ENCODE data around the gene SMURF1.

SMURF1 gene

DNA sequence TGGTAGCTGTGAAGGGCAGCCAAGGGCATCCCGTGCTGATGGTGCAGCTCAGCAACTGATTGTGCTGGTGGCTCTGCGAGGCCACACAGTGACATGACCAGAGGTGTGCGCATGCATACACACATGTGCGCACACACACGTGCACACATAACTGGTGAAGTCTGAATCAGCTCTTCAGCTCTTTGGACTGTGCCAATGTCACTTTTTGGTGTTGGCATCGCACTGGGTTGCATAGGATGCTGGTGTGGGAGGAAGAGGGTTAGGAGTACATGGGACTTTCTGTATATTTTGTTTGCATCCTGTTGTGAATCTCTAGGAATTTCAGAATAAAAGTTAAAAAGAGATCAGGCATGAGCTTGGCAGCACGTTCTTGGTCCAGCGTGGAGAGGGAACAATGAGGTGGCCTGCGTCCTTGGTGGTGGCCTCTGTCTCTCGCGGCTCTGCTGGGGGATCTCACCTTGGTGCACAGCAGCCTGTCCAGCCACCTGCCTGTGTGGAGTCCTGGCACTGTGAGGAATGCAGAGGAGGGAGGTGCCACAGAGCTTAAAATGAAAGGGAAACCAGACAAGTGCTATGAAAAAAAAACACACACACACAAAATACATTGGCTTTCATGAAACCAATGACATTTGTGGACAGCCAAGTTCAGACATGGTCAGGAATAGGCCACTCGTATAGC lies 141.6 kb downstream of the SMURF1 start:
- no peak for DNase-seq

DNA sequence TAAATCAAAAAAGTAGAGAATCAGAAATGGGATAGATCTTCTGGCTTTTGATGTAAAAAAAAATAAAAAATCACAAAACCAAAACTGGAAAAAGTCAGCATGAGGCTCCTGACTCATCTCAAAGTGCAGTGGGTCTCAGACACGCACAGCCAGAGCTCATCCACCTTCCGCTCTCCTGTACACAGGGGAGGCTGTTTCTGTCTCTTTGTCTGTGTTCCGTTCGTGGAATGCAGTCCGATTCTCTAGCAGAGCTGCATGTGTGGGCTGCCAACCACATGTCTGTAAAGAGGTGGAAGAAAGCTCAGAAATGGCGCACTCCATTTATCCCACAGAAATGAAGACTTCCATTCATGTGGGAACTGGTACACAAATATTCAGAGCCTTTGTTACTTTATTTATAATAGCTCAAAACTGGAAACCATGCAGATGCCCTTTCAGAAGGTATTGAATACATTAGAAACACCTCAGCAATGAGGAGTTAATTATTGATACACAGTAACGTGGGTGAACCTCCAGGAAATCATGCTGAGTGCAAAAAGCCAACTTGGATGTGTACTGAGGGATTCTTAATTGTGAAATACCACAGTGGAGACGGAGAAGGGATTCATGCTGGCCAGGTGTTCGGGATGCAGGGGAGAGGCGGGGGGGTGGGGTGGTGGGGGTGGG lies 142.3 kb downstream of the SMURF1 start:
- no peak for DNase-seq

DNA sequence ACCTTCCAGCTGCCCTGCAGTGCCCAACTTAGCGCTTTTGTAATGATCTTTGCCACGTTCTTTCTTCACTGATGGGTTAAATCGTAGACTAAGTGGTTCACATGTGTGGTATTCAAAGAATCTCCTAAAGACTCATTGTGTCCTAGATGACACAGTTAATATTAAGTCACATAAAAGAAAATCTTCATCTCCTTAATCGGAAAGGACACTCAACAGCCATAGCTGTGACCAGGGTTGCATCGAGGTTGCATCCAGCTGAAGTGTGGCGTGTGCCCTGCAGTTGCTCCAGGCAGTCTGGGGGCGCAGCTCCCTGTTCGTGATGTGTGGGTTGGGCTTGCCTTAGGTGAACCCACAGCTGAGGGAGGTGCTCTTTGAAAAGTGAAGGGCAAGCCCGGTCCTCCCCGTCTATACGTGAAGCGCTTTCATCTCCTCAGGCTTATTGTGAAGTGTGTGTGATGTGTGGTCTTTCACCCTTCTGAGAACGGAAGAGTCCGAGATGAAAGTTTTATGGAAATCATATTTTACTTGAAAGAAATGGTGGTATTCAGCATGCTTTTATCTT lies 142.9 kb downstream of the SMURF1 start:
- no peak for DNase-seq

DNA sequence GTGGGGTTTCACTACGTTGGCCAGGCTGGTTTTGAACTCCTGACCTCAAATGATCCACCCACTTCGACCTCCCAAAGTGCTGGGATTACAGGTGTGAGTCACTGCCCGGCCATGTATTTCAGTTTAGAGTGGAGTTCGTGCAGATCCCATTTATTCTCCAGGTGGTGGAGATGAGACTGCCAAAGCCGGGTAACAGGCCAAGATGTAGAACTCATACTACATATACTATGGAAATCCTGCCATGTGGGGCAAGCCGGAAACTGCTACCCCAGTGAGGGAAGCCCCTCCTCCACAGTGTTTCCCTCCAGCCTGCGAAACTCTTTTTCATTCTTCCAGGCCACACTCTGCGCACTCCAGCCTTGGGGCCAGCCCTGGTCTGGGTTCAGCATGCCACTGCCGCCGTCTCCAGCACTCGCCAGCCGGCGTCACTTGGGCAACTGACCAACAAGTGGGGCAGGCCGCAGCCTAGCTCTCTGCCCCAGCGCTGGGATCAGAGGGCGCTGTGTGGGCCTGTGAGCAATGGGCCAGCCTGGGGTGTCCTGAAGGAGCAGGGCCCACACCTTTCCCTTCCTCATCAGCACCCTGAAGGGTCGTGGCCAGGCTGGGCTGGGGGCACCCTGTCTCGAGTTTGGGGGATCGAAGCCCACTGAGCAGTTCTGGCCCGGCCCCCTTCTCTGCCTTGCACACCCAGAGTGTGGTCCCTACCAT lies 143.6 kb downstream of the SMURF1 start:
- DNase-seq: no peak

DNA sequence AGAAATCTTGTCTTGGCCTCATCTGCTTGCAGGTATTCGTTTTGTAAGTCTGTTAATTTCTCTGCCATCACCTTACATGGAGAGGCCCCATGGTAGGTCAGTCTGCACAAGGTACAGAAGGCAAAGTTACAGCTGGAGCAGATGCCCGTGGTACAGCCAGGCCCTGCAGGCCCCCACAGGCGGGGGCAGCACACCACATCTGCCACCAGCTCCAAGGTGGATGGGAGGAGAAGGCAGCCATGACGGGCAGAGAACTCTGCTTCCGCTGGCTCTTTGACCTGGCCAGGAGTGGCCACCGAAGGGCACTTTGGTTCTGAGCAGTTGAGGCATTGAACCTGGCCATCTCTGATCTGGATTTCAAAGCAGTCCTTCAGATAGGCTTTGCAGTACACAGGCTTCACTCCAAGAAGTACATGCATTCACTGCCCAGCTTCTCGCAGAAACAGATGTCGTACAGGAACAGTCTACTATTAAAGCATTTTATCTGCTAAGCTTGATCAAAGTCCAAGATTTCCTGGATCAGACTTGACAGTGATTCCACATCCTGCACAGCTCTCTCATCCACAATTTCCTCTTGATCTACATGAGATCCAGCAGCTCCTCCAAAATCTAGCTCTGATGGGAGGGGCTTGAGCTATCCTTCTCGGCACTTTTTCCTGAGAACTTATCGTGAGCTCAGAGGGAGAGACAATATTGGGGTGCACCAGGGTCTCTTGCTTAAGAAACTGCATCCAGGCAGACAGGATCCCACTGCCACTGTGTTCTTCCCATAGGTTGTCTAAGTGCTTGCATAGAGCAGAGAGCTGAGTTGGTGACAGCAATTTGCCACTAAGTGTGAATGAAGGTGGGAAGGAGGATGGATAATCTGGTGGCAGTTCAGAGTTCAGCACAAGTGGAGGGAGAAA lies 144.8 kb downstream of the SMURF1 start:
- DNase-seq: no peak

DNA sequence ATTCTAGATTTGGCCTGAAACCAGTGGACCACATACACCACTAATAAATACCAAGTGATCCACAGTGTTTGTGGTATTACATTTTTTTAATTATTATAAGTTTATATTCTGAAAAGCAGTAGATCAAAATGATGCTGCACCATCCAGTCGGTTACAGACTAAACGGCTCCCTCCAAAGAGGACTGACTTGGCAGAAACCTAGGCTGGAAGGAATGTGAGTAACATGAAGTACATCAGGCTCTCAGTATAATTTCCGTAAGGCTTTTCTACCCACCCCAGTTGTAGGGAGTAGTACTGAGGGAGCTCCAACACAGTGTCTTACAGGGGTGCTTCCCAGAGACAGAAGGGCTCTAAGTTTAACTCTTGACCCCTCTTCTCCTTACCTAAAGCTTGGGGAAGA lies 146.1 kb downstream of the SMURF1 start:
- DNase-seq: no peak

DNA sequence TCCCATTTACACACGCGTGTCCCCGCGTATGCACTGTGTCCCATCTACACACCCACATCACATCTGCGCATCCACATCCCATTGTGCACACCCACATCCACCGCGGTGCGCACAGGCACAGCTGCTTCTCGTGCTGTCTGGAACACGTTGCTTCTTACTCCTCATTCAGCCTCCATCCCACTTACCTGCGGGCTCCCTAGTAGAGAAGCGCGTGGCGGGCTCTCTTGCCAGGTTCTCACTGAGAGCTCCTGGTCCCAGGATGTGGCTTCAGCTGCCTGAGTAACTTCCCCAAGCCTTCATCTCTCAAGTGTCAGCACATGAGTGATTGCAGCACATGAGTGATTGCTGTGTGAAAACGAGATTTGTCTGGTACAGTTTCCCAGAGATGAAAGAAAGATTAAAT lies 147.8 kb downstream of the SMURF1 start:
- DNase-seq: no peak

DNA sequence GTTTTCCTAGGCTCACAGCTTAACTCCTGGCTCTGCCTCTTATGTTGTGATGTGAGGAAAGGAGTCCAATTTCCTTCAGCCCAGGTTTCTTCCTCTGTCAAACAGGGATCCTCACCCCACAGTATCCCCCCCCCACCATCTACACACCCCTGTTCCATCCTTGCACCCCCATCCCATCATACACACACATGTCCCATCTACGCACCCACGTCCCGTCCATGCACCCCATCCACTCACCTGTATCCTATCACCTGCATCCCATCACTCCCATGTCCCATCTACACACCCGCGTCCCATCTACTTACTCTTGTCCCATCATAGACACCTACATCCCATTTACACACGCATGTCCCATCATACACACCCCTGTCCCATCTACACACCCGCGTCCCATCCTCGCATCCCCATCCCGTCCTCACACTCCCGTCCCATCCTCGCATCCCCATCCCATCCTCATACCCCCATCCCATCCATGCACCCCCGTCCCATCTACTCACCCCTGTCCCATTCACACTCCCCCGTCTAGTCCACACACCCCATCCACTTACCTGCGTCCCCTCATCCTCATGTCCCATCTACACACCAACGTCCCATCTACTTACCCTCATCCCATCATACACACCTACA lies 148.3 kb downstream of the SMURF1 start:
- DNase-seq: no peak

DNA sequence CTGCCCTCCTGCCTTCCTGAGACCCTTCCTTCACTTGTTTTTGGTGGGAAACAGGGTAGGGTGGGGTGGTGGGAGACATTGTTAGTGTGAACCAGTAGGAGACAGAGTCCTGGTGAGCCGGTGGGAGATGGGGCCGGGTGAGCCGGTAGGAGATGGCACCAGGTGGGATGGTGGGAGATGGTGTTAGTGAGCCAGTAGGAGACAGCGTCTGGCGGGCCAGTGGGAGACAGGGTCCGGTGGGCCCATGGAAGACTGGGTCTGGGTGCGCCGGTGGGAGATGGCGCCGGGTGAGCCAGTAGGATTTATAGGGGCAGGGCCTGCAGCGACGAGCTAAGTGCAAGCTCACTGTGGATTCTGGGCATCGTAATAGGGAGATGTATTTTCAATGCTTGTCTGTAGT lies 148.8 kb downstream of the SMURF1 start:
- DNase-seq: no peak

DNA sequence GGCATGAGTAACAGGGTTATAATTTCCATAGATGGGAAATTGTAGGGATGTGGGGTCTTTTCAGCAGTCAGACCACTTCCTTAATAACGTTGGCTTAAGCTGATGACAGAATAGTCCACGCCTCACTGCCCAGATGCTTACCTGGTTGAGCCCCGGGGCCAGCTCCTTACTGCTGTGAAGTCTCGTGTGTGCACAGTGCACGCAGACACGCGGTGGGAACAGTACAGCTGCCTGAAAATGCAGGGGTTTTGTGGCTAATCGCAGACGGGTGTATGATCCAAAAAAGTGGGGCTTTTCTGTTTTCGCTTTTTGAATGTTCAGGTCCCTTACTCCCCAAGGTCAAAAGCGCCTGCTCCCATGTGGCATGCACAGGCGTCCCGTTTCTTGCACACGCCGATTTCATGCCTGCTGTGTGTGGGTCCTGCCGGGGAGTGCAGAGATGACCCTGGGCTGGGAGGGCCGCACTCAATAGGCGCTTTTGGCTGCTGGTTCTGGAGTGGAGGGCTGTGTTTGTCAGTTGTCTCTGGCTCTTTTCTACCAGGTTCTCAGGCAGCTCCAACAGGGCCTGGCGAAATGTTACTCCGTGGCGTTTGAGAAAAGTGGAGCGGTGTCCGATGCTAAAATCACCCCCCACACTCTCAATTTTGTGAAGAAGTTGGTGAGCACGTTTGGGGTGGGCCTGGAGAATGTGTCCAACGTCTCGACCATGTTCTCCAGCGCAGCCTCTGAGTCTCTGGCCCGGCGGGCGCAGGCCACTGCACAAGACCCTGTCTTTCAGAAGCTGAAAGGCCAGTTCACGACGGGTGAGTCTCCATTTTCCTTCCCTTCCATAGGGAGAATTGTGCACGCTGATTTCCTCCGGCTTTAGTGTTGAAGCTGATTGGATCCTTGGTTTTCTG lies 149.6 kb downstream of the SMURF1 start:
- DNase-seq: no peak

DNA sequence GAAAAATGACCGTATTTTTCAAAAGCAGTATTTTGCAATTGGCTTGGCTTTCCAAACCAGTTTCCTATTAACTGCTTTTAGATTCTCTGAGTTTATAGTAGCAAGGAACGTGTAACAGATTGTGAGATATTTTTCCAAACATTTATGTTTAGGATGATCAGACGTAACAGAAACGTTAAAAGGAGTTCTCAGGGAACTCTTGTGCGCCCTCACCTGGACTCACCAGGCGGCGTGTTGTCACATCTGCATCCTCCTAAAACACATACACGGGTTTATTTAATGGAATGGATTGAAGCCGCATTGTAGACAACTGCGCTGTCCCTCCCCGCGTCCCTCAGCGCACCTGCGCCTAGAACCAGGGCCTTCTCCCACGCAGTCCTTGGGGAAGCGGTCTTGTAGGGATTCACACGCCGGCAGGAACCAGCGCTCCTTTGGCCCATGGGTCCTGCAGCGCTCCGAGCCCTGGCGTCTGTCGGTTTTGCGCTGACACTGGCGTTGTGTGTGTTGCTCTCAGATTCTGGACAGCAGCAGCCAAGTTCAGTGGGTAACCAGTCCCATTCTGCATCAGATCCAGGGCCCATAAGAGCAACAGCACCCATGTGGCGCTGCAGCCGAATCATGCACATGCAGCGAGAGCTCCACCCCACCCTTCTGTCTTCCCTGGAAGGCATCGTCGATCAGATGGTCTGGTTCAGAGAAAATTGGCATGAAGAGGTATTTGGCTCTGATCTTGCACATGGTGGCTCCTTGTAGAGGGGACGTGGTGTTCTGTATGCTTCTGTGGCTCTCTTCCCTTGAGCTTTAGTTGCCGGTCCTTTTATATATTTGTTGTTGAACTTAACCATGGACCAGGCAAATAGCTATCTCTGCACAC lies 150.6 kb downstream of the SMURF1 start:
- DNase-seq: no peak

DNA sequence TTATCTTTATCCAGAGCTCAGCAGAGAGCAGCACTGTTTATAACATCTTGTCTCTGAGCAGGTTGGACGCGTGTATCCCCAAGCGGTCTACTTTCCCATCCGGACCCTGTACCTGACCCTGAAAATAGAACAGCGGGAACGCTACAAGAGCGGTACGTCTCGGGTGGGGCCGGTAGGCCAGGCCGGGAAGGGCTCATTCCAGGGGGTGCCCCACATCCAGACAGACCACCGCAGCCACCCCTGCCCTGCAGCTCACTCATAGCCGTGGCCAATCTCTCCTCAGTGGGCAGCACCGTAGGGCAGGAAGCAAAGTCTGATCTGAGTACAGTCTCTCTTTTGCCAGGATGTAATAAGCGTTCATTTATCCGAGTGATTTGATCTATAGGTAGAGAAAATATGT lies 151.8 kb downstream of the SMURF1 start:
- DNase-seq: no peak

DNA sequence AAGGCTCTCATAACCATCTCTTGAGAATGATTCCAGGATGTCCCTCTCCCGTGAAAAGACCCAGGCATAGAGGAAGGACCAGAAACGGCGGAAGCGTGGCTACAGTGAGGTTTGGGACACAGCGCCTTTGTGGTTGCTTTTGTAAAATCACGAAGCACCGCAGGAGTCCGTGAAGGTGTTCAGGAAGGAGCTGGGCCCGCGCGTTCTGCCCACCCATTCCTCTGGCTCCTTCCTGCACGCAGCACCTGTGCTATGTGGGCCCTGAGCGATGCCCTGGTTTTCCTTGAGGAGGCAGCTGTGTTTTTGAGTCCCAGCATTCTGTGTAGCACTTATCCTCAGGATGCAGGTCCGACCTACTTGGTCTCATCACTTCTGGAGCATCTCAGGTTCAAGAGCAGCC lies 152.8 kb downstream of the SMURF1 start:
- no peak for DNase-seq

DNA sequence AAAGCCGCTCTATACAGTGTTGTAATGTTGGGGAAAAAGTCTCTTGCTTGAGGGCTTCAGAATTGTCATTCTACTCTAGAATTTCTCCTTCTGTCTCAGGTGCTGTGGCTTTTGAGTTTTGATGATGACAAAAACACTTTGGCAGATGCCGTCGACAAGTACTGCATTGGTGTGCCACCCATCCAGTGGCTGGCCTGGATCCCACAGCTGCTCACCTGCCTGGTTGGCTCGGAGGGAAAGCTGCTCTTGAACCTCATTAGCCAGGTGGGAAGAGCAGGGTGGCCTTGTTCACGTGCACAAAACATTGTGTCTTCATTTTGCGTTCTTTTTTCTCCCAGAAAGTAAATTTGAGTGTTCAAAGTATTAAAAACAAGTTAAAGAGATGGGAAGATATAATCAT lies 153.6 kb downstream of the SMURF1 start:
- DNase-seq: no peak

DNA sequence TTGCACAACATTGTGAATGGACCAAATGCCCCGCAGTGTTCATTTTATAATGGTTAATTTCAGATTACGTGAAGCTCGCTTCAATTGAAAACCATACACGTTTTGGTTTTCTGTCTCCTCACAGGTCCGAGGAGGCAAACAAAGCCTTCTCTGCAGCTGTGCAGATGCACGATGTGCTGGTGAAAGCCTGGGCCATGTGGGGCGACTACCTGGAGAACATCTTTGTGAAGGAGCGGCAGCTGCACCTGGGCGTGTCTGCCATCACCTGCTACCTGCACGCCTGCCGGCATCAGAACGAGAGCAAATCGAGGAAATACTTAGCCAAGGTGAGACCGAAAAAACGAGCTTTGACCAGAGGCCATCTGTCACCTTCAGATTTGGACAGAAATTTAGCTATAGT lies 155.3 kb downstream of the SMURF1 start:
- DNase-seq: no peak

DNA sequence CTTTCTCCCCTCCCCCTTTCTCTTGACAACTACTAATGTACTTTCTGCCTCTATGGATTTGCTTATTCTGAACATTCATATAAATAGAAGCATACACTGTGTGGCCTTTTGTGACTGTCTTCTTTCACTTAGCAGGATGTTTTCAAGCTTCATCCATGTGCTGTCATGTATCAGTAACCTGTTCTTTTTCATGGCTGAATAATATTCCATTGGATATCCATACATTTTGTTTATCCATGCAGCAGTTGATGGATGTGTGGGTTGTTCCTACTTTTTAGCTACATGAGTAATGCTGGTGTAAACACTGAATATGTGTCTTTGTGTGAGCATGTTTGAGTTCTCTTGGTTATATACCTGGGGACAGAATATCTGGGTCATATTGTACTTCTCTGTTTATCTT lies 158.0 kb downstream of the SMURF1 start:
- no peak for DNase-seq

DNA sequence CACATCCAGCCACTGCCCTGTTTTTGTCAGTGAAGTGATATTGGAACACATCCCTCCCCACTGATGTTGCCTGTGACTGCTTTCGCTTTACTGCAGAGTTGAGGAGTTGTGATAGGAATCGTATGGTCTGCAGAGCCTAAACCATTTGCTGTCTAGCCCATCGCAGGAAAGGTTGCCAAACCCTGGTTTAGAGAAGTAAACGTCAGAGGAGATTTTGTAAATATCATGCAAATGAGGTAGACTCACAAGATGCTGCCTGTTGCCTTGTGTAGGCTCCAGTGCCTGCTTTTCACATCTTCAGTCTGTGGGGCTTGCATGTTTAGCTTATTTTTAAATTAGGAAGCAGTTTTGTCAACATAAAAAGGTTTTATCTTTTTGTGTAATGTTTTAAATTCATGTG lies 158.5 kb downstream of the SMURF1 start:
- DNase-seq: no peak

DNA sequence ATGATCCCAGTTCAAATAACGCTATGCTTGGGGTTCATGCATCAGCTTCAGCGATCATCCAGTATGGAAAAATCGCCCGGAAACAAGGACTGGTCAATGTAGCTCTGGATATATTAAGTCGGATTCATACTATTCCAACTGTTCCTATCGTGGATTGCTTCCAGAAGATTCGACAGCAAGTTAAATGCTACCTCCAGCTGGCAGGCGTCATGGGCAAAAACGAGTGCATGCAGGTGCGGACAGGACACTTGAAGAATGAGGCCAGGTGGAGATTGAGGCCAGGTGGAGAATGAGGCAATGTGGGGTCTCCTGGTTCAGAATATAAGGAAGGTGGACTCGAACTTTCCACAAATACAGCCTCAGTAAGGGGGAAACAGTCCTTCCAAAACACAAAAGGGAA lies 159.8 kb downstream of the SMURF1 start:
- DNase-seq: no peak

DNA sequence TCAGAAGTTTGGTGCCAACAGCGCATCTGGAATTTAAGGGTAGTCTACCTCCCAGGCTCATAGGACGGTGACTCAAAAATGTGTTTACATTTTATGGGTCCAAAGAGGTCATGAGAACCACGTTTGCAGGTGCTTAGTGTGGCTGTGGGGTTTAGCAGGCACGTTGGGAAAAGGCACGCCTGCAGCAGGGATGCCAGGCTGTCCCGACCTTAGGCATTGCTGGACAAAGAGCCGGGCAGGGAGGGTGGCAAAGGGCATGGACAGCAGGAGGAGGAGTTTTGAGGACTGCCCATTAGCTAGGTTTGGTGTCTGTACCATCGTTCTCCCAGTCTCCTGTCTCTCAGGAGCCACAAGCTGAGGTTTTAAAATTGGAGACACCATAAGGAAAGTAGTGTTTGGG lies 161.2 kb downstream of the SMURF1 start:
- no peak for DNase-seq

DNA sequence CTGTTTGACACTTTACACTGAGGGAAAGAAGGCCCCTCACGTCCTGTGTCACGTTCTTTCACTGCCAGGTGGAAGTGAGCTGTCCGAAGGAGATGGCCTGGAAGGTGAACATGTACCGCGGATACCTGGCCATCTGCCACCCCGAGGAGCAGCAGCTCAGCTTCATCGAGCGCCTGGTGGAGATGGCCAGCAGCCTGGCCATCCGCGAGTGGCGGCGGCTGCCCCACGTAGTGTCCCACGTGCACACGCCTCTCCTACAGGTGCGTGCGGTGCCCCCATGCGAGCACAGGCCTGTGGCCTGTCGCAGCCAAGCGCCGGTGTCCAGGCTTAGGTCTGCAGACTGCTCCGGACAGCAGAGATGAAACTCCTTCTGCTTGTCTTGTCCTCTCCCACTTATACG lies 162.2 kb downstream of the SMURF1 start:
- no peak for DNase-seq
